ENCODE results near the gene FNDC7.

GRCh38 chr1:108715932-108716331 is 3.2 kb downstream of the FNDC7 start:
- TF ChIP-seq POLR2A (IDR thresholded peaks at IDR 0.05) (no peak), CTCF (IDR thresholded peaks at IDR 0.05) (no peak)

Data from uterus (tissue), 2 donors.